ENCODE results near the gene DNAI1.

DNA sequence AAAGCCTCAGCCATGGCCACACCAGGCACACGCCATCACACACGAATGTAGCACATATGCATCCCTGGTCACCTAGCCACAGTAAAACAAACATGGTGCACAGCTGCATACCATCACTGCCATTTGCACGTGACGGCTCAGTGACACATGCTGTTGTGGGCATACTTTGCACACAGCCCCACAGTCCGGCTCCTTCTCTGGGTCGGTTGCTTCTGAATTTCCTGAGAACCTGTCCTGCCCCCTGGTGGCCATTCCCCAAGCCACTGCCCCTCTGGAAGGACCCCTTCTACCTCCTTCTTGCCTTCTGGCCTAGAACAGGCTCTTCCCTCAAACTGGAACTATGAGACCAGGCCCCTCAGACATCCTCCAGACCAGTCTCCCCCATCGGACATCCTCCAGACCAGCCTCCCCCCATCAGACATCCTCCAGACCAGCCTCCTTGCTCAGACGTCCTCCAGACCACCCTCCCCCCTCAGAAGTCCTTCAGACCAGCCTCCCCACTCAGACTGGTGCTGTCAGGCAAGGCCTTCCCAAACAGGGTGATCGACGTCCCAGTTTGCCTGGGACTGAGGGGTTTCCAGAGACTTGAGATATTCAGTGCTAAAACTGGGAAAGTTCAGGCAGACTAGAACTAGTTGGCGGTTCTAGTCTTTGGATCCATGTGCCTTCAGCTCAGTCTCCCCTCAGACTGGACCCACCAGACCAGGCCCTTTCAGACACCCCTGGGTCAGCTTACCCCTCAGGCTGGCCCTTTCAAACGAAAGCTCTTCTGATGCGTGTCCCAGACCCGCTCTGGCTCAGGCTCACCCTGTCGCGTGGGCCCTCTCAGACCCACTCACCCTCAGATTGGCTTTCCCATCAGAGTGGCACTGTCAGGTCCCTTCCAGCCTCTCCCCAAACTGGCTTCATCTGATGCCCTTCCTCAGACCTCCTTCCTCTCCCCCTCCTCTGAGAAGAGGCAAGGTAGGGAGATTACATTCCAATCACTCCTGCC, 88.5 kb downstream of the DNAI1 start:
- TF ChIP-seq, protein P1, sequence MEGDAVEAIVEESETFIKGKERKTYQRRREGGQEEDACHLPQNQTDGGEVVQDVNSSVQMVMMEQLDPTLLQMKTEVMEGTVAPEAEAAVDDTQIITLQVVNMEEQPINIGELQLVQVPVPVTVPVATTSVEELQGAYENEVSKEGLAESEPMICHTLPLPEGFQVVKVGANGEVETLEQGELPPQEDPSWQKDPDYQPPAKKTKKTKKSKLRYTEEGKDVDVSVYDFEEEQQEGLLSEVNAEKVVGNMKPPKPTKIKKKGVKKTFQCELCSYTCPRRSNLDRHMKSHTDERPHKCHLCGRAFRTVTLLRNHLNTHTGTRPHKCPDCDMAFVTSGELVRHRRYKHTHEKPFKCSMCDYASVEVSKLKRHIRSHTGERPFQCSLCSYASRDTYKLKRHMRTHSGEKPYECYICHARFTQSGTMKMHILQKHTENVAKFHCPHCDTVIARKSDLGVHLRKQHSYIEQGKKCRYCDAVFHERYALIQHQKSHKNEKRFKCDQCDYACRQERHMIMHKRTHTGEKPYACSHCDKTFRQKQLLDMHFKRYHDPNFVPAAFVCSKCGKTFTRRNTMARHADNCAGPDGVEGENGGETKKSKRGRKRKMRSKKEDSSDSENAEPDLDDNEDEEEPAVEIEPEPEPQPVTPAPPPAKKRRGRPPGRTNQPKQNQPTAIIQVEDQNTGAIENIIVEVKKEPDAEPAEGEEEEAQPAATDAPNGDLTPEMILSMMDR (IDR thresholded peaks at IDR 0.05 in 2 of 3, conservative IDR thresholded peaks at IDR 0.05 in 1 of 3; ENCODE audit: borderline replicate concordance in 1 of 3, insufficient read depth in 1 of 3, low read depth in 2 of 3, low read length in 2 of 3), result peak; percentile 75 to 87 (median 86); a peak in 5 of 6 replicates
- TF ChIP-seq TCF7L2 (IDR thresholded peaks at IDR 0.05; ENCODE audit: borderline replicate concordance, extremely low read depth, insufficient read depth, insufficient read length), result no peak
- TF ChIP-seq, protein P2, sequence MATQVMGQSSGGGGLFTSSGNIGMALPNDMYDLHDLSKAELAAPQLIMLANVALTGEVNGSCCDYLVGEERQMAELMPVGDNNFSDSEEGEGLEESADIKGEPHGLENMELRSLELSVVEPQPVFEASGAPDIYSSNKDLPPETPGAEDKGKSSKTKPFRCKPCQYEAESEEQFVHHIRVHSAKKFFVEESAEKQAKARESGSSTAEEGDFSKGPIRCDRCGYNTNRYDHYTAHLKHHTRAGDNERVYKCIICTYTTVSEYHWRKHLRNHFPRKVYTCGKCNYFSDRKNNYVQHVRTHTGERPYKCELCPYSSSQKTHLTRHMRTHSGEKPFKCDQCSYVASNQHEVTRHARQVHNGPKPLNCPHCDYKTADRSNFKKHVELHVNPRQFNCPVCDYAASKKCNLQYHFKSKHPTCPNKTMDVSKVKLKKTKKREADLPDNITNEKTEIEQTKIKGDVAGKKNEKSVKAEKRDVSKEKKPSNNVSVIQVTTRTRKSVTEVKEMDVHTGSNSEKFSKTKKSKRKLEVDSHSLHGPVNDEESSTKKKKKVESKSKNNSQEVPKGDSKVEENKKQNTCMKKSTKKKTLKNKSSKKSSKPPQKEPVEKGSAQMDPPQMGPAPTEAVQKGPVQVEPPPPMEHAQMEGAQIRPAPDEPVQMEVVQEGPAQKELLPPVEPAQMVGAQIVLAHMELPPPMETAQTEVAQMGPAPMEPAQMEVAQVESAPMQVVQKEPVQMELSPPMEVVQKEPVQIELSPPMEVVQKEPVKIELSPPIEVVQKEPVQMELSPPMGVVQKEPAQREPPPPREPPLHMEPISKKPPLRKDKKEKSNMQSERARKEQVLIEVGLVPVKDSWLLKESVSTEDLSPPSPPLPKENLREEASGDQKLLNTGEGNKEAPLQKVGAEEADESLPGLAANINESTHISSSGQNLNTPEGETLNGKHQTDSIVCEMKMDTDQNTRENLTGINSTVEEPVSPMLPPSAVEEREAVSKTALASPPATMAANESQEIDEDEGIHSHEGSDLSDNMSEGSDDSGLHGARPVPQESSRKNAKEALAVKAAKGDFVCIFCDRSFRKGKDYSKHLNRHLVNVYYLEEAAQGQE (IDR thresholded peaks at IDR 0.05; ENCODE audit: low read depth), result no peak
- no peak for TF ChIP-seq POLR2A (IDR thresholded peaks at IDR 0.05; ENCODE audit: borderline replicate concordance, extremely low read depth, insufficient read depth, insufficient read length)
- TF ChIP-seq POLR2AphosphoS5 (IDR thresholded peaks at IDR 0.05; ENCODE audit: low read depth, low read length), result no peak
